Loucy (cell line): Measurements from ENCODE around the gene APOBEC4.
"Not testable (repeated sequence)": the region's sequence is repeated elsewhere in the genome, so short reads cannot be mapped to it uniquely, and the experiment has no call there.

Experiments
- H2AFZ ChIP-seq: fragments of 200-600 bp; sonication (generic); 2 replicates; pipeline ENCODE4 v1.6.0; 2016; ENCODE audit warnings: antibody characterized with exemption, mild to moderate bottlenecking, low read length, moderate library complexity
- H3F3A ChIP-seq: fragments of 200-600 bp; 2 replicates; pipeline ENCODE4 v1.6.0; 2016; ENCODE audit warnings: antibody characterized with exemption, low read depth, mild to moderate bottlenecking
- H3K27me3 ChIP-seq: fragments of 200-600 bp; sonication (generic); 2 replicates; pipeline ENCODE4 v1.6.1; 2014; ENCODE audit warnings: low read length, mild to moderate bottlenecking; ENCODE audit not compliant: insufficient read depth, poor library complexity, severe bottlenecking
- H3K36me3 ChIP-seq: fragments of 200-600 bp; sonication (generic); 2 replicates; pipeline ENCODE4 v1.6.1; 2016; ENCODE audit warnings: low read length; ENCODE audit not compliant: insufficient read depth
- H3K4me1 ChIP-seq: fragments of 200-600 bp; sonication (generic); 2 replicates; pipeline ENCODE4 v1.5.1; 2014; ENCODE audit warnings: low read length, mild to moderate bottlenecking; ENCODE audit not compliant: insufficient read depth, poor library complexity, severe bottlenecking
- H3K4me2 ChIP-seq: fragments of 200-600 bp; sonication (generic); 2 replicates; pipeline ENCODE4 v1.6.0; 2014; ENCODE audit warnings: antibody characterized with exemption, low read length, low read depth, mild to moderate bottlenecking; ENCODE audit not compliant: poor library complexity, severe bottlenecking
- H3K4me3 ChIP-seq: fragments of 200-600 bp; sonication (generic); 2 replicates; pipeline ENCODE4 v1.5.1; 2014; ENCODE audit warnings: low read length, mild to moderate bottlenecking, mixed read lengths; ENCODE audit not compliant: poor library complexity, severe bottlenecking
- H3K79me2 ChIP-seq: fragments of 200-600 bp; sonication (generic); 2 replicates; pipeline ENCODE4 v1.6.1; 2014; ENCODE audit warnings: low read length; ENCODE audit not compliant: insufficient read depth
- H3K9ac ChIP-seq: fragments of 200-600 bp; sonication (generic); 2 replicates; pipeline ENCODE4 v1.6.0; 2014; ENCODE audit warnings: mild to moderate bottlenecking, low read depth, low read length, moderate library complexity; ENCODE audit not compliant: poor library complexity, severe bottlenecking
- H3K9me2 ChIP-seq: fragments of 200-600 bp; sonication (generic); replicated peaks from 2 replicates; pipeline ENCODE4 v1.6.1; 2016; ENCODE audit warnings: low read depth, low read length, mixed read lengths
- H3K9me3 ChIP-seq: fragments of 200-600 bp; sonication (generic); 2 replicates; pipeline ENCODE4 v1.6.1; 2014; ENCODE audit warnings: mild to moderate bottlenecking, antibody characterized with exemption, low read length, low read depth; ENCODE audit not compliant: insufficient read depth
- H4K20me1 ChIP-seq: fragments of 200-600 bp; sonication (generic); 2 replicates; pipeline ENCODE4 v1.6.0; 2014; ENCODE audit warnings: antibody characterized with exemption, low read length, mild to moderate bottlenecking; ENCODE audit not compliant: insufficient read depth, poor library complexity, severe bottlenecking
- CTCF ChIP-seq: fragments of 200-600 bp; sonication (generic); conservative IDR thresholded peaks from 2 replicates; pipeline ENCODE4 v1.5.1; 2014; ENCODE audit warnings: mild to moderate bottlenecking, antibody characterized with exemption, low read length
- EZH2phosphoT487 ChIP-seq: fragments of 200-600 bp; IDR thresholded peaks from 2 replicates; pipeline ENCODE4 v1.6.1; 2018; ENCODE audit warnings: antibody characterized with exemption, mild to moderate bottlenecking, moderate library complexity, borderline replicate concordance

Gene APOBEC4

GRCh38 chr1:183622013-183622412 is 31.1 kb downstream of the APOBEC4 start:
- H4K20me1 ChIP-seq: peaks cover 17% of the 10 kb centered on the region

GRCh38 chr1:183620311-183620710 is 32.8 kb downstream of the APOBEC4 start:
- H3K4me1 ChIP-seq: no peaks in the 10 kb centered on the region
- H4K20me1 ChIP-seq: peaks cover 4% of the 10 kb centered on the region
- H3K9ac ChIP-seq: no peak overlapping the region
- H3K36me3 ChIP-seq: peaks cover 9% of the 10 kb centered on the region; the same call in 1 of the 2 replicates
- no peak overlapping the region for H3K4me2 ChIP-seq
- H3K9me3 ChIP-seq: no peaks in the 10 kb centered on the region
- H3K27me3 ChIP-seq: no peaks in the 10 kb centered on the region
- no peak overlapping the region for H2AFZ ChIP-seq
- H3K4me3 ChIP-seq: no peak overlapping the region
- H3K79me2 ChIP-seq: no peaks in the 10 kb centered on the region
- TF ChIP-seq CTCF (no peak), EZH2phosphoT487 (no peak)
- no peaks in the 10 kb centered on the region for H3F3A ChIP-seq
- H3K9me2 ChIP-seq: no peaks in the 10 kb centered on the region

More at GRCh38 chr1:183622013-183622412, 31.1 kb downstream of the APOBEC4 start:
- H3F3A ChIP-seq: peaks cover 6% of the 10 kb centered on the region; the same call in 1 of the 2 replicates
- no peak overlapping the region for H3K4me3 ChIP-seq
- no peaks in the 10 kb centered on the region for H3K27me3 ChIP-seq
- H3K9me3 ChIP-seq: no peaks in the 10 kb centered on the region
- no peak overlapping the region for H3K9ac ChIP-seq
- peaks cover 22% of the 10 kb centered on the region; the same call in 1 of the 2 replicates for H3K36me3 ChIP-seq
- no peak overlapping the region for H3K4me2 ChIP-seq
- H3K4me1 ChIP-seq: peaks cover 9% of the 10 kb centered on the region
- H2AFZ ChIP-seq: no peak overlapping the region
- no peak for TF ChIP-seq CTCF
- no peak for TF ChIP-seq EZH2phosphoT487
- H3K9me2 ChIP-seq: no peaks in the 10 kb centered on the region
- H3K79me2 ChIP-seq: peaks cover 7% of the 10 kb centered on the region; the same call in 1 of the 2 replicates

GRCh38 chr1:183619781-183620180 is 33.3 kb downstream of the APOBEC4 start:
- Histone ChIP-seq H3K9me2 (no peaks in the 10 kb centered on the region), H3K79me2 (no peaks in the 10 kb centered on the region), H3K4me1 (no peaks in the 10 kb centered on the region), H4K20me1 (no peaks in the 10 kb centered on the region), H3K4me3 (no peak overlapping the region), H3K27me3 (no peaks in the 10 kb centered on the region), H3K9ac (no peak overlapping the region), H3K9me3 (no peaks in the 10 kb centered on the region), H2AFZ (no peak overlapping the region), H3K4me2 (no peak overlapping the region), H3F3A (no peaks in the 10 kb centered on the region), H3K36me3 (peaks cover 3% of the 10 kb centered on the region; the same call in 1 of the 2 replicates)
- TF ChIP-seq CTCF (no peak), EZH2phosphoT487 (no peak)

- not testable (repeated sequence) for H3K4me2 ChIP-seq, H3K9me3 ChIP-seq, H3K36me3 ChIP-seq, H3K9me2 ChIP-seq, H3K4me1 ChIP-seq, H3K9ac ChIP-seq, H4K20me1 ChIP-seq, H3K79me2 ChIP-seq, H2AFZ ChIP-seq, H3K27me3 ChIP-seq, H3K4me3 ChIP-seq, H3F3A ChIP-seq
Observed at GRCh38 chr1:183618202-183618601, 34.9 kb downstream of the APOBEC4 start.

- not testable (repeated sequence) for H3K27me3 ChIP-seq
Observed at GRCh38 chr1:183612975-183613374, 40.1 kb downstream of the APOBEC4 start.

More at GRCh38 chr1:183612975-183613374, 40.1 kb downstream of the APOBEC4 start:
- not testable (repeated sequence) for H3F3A ChIP-seq, H3K36me3 ChIP-seq, H3K9me2 ChIP-seq, H3K9ac ChIP-seq, H3K4me1 ChIP-seq, H2AFZ ChIP-seq, H3K4me2 ChIP-seq, H4K20me1 ChIP-seq, H3K79me2 ChIP-seq, H3K9me3 ChIP-seq, H3K4me3 ChIP-seq
